Ishikawa (cell line): ENCODE data around the gene DAO.

Experiments used
- CEBPB ChIP-seq: IDR thresholded peaks from 2 replicates; pipeline ENCODE4 v1.6.1; 2012
- CREB1 ChIP-seq: IDR thresholded peaks from 2 replicates; pipeline ENCODE4 v1.6.1; 2012; ENCODE audit warnings: low read depth
- EGR1 ChIP-seq: IDR thresholded peaks from 2 replicates; pipeline ENCODE4 v1.6.1; 2012
- EP300 ChIP-seq: IDR thresholded peaks from 2 replicates; pipeline ENCODE4 v1.6.1; 2012; ENCODE audit warnings: borderline replicate concordance
- FOXM1 ChIP-seq: IDR thresholded peaks from 2 replicates; pipeline ENCODE4 v1.6.1; 2012; ENCODE audit warnings: low read depth, borderline replicate concordance
- MAX ChIP-seq: IDR thresholded peaks from 2 replicates; pipeline ENCODE4 v1.6.1; 2012
- NFIC ChIP-seq: IDR thresholded peaks from 2 replicates; pipeline ENCODE4 v1.6.1; 2012
- RAD21 ChIP-seq: IDR thresholded peaks from 2 replicates; pipeline ENCODE4 v1.6.1; 2012; ENCODE audit warnings: low read depth
- REST ChIP-seq: IDR thresholded peaks from 2 replicates; pipeline ENCODE4 v1.6.1; 2012; ENCODE audit warnings: low read depth, mild to moderate bottlenecking
- TAF1 ChIP-seq: IDR thresholded peaks from 2 replicates; pipeline ENCODE4 v1.6.1; 2012; ENCODE audit warnings: low read depth, mild to moderate bottlenecking
- TCF12 ChIP-seq: IDR thresholded peaks from 2 replicates; pipeline ENCODE4 v1.6.1; 2012; ENCODE audit warnings: low read depth
- TEAD4 ChIP-seq: IDR thresholded peaks from 2 replicates; pipeline ENCODE4 v1.6.1; 2012
- USF1 ChIP-seq: IDR thresholded peaks from 2 replicates; pipeline ENCODE4 v1.6.1; 2012
- YY1 ChIP-seq: IDR thresholded peaks from 2 replicates; pipeline ENCODE4 v1.6.1; 2012; ENCODE audit warnings: low read depth
- ZBTB7A ChIP-seq: IDR thresholded peaks from 2 replicates; pipeline ENCODE4 v1.6.1; 2012; ENCODE audit warnings: low read depth

Gene DAO

GRCh38 chr12:108876550-108876949, 3.3 kb upstream of the DAO start:
- no peak for TF ChIP-seq USF1
- no peak for TF ChIP-seq EGR1
- TF ChIP-seq TAF1: no peak
- no peak for TF ChIP-seq EP300
- TF ChIP-seq CEBPB: no peak
- TF ChIP-seq REST: no peak
- TF ChIP-seq FOXM1: no peak
- TF ChIP-seq TEAD4: no peak
- TF ChIP-seq YY1: no peak

GRCh38 chr12:108881953-108882352, 2.1 kb downstream of the DAO start:
- no peak for TF ChIP-seq ZBTB7A

- TF ChIP-seq USF1 (no peak), MAX (no peak), CREB1 (no peak), FOXM1 (no peak), RAD21 (peak; percentile 71), NFIC (no peak), CEBPB (no peak), TEAD4 (no peak), REST (no peak)
Observed at GRCh38 chr12:108884116-108885012, 4.5 kb downstream of the DAO start.

- TF ChIP-seq CEBPB: no peak
- no peak for TF ChIP-seq NFIC
- TF ChIP-seq EP300: no peak
- TF ChIP-seq EGR1: no peak
- TF ChIP-seq YY1: no peak
- TF ChIP-seq TEAD4: no peak
- no peak for TF ChIP-seq ZBTB7A
- TF ChIP-seq TCF12: no peak
- TF ChIP-seq USF1: no peak
- no peak for TF ChIP-seq REST
- TF ChIP-seq MAX: no peak
- no peak for TF ChIP-seq RAD21
Observed at GRCh38 chr12:108886873-108887629, 7.2 kb downstream of the DAO start.
